Glomerular visceral epithelial cell (primary cell): ENCODE results near the gene KPNA5.
"Not testable (repeated sequence)": the region's sequence is repeated elsewhere in the genome, so short reads cannot be mapped to it uniquely, and the experiment has no call there.

Experiments
- DNase-seq: peaks from one replicate; pipeline ENCODE4 v3.0.0-alpha.2; 2016; ENCODE audit errors: extremely low spot score

The KPNA5 gene

DNA sequence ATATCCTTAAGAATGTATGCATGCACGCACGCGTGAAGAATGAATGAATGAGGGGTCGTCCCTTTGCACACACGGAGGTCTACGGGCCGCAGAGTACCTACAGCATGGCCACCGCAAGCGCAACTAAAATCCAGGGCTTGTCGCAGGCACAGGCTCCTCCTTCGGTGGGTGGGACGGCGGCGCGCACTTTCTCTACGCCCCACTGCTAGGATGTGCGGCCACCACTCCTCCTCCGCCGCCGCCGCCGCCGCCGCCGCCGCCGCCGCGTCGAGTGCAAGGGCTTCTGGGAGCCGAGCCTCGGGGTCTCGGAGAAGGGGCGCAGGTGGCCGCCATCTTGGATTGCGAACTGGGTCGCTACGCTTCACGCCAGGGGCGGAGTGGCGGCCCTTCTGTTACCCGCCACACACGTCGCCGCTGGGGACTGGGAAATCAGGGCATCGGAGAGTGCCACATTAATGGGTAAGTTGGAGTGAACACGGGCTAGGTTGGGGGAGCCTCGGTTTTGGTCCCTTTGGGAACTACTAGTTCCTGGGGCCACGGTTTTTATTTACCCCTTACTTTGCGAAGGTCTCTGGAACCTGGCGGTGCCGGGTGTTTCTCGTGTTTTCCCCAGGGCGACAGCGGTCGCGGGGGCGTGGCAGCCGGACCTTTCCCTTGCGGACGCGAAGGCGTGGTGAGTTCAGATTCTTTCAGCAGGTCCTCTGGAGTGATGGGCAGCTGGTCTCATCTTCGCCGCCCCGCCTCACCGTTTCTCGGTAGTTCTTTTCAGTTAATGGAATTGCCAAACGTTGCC is at the start of gene KPNA5:
KPNA5 (plus strand) TSS at position 332 of the 793 bp plus-strand sequence; CDS start at position 456, 124 bp downstream.
- DNase-seq, result peak; percentile 96

DNA sequence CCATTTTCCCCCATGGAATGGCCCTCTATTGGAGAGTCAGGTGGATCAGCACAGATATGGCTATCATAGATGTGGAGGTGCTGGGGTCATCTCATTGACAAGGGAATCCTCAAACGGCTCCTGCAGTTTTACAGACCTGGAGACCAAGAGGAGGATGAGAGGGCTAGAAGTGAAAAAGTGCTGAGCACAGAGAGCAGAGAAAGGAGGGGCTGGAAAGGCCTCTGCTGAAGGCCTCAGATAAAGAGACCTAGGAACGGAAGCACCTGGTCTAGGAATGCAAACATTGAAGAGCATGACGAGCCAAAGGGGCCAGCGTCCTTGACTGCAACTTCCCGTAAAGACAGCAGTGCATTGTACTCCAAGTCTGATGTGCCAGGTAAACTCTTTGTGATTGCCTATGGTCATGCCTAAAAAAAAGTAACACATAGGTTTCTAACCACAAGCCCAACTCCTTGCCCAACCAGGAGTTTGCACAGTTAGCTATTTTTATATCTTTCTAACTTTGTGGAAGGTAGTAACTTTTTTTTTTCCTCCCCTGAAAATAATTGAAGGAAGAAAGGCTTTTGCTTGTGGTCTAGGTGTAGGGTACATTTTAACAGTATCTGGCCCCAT is 49.5 kb upstream of the KPNA5 start:
- DNase-seq, result no peak

DNA sequence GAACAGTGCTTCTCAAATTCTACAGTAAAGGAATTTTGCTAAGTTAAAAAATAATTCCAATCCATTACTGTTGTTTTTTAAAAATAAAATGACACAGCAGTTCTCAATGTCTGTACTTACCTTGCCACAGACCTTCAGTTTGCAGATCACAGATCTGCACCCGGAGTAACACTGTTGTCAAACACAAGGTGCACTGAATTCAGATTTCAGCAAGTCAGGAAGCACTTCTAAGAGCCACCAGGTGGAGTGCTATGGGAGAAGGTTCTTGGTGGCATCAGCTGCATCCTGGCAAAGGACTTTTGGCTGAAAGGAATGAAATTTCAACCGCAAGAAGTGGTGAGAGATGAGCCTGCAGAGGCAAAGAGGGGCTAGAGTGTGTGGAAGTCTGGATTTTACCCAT is 47.3 kb upstream of the KPNA5 start:
- DNase-seq, result no peak

DNA sequence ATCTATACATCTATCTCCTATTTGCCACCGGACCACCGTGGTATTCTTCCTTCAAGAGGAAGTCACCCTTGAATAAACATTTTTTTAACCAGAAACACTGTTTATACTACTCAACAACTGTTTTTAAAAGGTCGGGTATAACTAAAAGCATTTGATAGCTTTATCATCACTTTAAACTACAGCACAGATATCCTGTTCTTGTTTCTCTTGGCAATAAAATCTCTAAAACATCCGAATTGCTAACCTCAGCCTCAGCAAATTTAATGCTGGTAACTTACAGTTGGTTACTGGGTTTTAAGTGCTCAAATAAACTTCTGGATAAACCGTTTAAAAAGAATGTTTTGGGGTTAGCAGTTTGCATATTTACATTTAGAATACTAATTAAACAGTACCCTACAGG is 32.9 kb upstream of the KPNA5 start:
- DNase-seq, result no peak

DNA sequence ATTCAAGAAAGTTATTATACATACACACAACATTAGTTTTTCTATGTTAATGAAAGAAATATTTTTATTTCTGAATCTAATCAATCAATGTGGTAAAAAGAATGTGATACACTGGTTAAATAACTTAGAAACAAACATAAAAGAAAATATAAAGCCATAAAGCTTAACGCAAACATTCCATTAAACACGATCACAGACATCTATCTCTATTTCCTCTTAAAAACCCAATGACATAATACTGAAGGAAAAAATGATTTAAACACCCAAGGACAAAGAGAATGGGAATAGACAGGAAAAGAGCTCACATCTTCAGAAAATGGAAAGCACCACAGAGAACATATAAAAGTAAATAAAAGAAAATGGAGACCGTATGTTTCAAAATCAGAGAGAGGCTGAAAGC is 31.9 kb upstream of the KPNA5 start:
- no peak for DNase-seq

DNA sequence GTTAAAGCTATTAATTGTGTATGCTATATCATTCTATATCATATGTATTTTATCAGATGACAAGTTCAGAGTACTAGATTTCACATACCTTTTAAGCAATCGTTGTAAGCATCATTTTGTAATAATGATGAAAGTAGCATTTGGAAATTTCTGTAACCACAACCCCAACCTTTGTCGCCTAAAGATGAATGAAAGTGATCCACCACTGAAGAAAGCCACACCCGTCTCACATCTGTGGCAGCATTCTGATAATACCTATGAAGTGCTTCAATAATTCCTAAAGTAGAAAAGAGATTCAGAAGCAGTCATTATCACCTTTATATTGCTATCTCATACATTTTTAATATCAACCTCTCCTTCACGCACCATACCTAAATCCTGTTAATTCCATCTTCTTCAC is 29.1 kb upstream of the KPNA5 start:
- DNase-seq, result no peak

DNA sequence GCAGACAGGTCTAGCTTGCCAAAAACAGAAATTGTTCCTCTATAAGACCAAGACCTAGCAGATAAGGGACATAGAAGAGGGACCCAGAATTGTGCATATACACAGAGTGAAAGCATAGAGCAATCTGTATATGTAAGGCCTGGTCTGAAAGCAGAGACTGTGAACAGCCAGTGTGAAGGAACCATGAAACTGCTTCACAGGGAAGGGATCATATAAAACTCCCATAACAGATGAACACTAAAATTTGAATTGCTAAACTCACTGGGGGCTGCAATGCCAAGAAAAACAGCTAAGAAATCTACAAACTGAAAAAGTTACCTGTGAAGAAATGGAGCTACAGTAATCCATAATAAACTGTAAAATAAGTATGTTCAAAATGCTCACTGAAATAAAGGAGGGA is 19.4 kb upstream of the KPNA5 start:
- DNase-seq, result no peak

DNA sequence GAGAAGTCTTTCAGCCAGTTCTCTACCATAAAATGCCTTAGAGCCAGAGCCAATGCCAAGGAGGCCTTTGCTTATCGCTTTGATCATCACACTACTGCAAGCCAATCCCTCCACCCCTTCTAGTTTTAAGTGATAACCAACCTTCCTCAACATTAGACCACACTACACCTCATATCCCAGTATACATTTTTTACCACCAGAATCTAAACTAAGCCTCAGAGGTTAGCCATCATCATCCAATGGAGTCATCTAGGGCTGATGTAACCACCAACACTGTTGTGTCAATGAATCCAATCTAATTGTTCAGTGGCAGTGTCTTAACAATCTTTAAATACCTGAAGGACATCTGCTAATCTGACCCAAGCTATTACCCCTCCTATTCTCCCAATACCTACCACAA is 18.8 kb upstream of the KPNA5 start:
- no peak for DNase-seq

DNA sequence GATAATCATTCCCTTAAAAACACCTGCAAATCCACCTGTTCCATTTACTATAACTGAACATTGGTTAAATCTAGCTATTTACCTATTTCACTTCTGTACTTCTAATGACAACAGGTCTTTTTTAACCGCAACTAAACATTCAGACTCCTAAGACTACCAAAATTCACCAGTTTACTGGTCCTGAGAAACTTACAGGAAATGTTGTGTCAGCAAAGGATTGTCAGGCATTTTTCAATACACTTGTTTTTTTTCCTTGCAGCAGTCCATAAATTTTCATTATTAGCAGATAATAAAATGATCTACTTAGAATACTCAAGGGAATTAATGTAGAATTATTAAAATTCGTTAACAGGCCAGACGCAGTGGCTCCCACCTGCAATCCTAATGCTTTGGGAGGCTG is 17.7 kb upstream of the KPNA5 start:
- no peak for DNase-seq

DNA sequence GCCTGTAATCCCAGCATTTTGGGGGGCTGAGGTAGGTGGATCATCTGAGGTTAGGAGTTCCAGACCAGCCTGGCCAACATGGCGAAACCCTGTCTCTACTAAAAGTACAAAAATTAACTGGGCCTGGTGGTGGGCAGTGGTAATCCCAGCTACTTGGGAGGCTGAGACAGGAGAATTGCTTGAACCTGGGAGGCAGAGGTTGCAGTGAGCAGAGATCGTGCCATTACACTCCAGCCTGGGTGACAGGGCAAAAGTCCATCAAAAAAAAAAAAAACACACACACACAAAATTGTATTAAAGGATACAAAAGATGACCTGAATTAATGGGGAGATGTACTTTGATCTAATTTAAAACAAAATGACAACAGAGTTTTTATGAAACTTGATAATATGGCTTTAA is 16.8 kb upstream of the KPNA5 start:
- DNase-seq, result not testable (repeated sequence)

DNA sequence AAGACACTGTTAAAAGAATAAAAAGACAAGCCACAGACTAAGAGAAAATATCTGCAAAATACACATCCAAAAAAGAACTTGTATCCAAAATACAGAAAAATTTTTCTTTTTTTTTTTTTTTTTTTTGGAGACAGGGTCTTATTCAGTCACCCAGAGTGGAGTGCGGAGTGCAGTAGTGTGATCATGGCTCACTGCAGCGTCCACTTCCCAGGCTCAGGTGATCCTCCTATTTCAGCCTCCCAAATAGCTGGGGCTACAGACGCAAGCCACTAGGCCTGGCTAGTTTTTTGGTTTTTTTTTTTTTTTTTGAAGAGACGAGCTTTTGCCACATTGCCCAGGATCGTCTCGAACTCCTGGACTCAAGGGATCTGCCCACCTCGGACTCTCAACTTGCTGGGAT is 15.5 kb upstream of the KPNA5 start:
- no peak for DNase-seq

DNA sequence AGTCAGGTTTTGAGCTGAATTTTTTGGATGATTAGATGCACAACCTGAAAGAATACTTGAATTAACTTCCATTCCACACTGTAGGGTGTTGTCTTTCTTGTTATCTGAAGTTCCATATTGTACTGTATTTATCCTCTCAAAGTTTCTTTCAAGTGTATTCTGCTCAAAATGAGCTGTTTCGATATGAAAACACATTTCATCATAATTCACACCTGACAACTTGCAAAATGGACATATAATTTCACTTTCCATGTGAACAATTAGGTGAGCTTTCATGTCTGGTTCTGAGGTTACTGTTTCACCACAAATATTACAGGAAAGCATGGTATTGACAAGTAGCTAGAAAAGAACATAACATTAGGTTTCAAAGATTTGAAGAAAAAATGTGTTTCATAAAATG is 14.1 kb upstream of the KPNA5 start:
- DNase-seq, result no peak

DNA sequence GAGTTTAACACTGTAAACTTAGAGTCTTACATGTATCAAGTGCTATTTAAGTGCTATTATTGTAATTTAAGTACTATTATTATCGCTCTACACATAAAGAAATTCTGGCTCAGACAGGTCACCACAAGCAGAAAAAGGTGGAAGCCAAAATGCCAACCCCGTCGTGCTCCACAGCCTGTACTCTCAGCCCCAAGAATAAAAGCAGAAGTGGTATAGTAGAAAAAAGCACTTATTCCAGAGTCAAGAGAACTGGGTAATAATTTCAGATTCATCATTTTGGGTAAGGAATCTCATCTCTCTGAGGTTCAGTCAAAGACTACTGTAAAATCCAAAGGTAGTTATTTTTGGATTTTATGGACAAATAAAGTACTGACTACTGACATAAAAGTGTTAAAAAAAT is 13.4 kb upstream of the KPNA5 start:
- DNase-seq, result peak; percentile 2

DNA sequence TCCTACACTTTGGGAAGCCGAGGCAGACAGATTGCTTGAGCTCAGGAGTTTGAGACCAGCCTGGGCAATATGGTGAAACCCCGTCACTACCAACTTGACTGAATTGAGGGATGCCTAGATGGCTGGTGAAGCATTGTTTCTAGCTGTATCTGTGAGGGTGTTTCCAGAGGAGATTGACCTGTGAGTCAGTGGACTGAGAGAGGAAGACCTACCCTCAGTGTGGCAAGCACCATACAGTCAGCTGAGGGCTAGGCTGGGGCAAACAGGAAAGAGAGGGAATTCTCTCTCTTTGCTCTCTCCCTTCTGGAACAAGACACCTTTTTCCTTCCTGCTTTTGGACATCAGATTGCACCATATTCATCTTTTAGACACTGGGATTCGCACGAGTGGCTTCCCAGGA is 8.7 kb upstream of the KPNA5 start:
- DNase-seq, result no peak

DNA sequence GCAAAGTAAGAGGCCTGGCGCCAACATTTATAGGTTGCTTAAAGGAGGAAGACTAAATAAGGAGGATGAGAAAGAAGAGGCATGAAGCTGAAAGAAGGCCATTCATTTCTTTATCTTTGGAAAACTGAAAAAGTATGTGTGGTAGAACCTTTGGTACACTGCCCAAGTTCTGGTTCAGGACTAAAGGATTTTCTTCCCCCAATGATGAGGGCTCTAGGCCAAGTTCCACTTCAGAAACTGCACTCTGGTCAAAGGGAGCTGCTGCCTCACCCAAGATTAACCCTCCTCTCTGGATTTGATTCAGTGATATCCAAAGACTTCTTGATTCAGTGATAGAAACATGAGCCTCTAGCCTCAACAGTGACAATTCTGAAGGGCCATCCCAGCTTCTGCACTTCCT is 5.0 kb upstream of the KPNA5 start:
- DNase-seq, result no peak

DNA sequence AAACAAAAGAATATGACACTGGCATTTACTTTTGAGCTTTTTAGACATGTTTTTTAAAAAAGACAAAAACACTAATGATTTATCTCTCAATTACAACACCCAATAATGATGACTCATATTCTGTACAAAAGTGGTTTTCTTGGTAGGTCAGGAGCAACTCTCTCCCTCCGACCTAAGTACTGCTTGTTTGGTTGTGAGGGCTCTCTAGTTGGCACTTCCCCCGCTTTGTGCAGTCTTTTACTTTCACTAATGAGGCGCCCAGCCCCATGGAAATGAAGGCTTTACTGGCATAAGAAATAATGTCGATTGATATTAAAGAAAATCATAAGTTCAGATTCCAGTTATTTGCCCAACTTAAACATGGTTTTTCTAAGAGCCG is 1.3 kb downstream of the KPNA5 start:
- peak; percentile 42 for DNase-seq

DNA sequence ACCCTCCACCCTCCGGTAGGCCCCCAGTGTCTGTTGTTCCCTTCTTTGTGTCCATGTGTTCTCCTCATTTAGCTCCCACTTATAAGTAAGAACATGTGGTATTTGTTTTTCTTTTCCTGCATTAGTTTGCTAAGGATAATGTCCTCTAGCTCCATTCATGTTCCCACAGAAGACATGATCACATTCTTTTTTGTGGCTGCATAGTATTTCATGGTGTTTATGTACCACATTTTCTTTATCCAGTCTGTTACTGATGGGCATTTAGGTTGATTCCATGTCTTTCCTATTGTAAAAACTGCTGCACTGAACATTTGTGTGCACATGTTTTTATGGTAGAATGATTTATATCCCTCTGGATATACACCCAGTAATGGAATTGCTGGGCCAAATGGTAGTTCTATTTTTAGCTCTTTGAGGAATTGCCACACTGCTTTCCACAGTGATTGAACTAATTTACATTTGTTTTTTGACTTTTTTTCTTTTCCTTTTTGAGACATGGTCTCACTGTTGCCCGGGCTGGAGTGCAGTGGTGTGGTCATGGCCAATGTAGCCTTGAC is 4.5 kb downstream of the KPNA5 start:
- no peak for DNase-seq

DNA sequence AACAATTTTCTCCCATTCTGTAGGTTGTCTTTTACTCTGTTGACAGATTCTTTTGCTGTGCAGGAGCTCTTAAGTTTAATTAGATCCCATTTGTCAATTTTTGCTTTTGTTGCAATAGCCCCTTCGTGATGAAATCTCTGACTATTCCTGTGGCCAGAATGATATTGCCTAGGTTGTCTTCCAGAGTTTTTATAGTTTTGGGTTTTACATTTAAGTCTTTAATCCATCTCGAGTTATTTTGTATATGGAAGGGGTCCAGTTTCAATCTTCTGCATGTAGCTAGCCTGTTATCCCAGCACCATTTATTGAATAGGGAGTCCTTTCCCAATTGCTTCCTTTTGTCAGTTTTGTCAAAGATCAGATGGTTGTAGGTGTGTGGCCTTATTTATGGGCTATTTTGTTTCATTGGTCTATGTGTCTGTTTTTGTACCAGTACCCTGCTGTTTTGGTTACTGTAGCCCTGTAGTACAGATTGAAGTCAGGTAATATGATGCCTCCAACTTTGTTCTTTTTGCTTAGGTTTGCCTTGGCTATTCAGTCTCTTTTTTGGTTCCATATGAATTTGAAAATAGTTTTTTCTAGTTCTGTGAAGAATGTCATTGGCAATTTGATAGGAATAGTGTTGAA is 5.6 kb downstream of the KPNA5 start:
- not testable (repeated sequence) for DNase-seq

DNA sequence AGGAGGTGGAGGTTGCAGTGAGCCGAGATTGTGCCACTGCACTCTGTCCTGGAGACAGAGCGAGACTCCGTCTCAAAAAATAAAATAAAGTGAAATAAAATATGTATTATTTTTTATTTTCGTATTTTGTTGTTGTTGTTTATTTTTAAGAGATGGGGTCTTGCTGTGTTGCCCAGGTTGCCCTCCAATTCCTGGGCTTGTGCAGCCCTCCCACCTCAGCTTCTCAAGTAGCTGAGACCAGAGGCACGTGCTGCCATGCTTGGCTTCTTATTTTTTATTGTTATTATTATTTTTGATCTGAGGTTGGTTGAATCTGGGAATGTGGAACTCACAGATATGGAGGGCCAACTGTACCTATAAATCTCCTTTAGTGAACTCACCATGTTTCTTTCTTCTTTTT is 10.1 kb downstream of the KPNA5 start:
- no peak for DNase-seq

DNA sequence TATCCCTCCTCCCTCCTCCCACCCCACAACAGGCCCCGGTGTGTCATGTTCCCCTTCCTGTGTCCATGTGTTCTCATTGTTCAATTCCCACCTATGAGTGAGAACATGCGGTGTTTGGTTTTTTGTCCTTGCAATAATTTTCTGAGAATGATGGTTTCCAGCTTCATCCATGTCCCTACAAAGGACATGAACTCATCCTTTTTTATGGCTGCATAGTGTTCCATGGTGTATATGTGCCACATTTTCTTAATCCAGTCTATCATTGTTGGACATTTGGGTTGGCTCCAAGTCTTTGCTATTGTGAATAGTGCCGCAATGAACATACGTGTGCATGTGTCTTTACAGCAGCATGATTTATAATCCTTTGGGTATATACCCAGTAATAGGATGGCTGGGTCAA is 11.9 kb downstream of the KPNA5 start:
- DNase-seq, result not testable (repeated sequence)

DNA sequence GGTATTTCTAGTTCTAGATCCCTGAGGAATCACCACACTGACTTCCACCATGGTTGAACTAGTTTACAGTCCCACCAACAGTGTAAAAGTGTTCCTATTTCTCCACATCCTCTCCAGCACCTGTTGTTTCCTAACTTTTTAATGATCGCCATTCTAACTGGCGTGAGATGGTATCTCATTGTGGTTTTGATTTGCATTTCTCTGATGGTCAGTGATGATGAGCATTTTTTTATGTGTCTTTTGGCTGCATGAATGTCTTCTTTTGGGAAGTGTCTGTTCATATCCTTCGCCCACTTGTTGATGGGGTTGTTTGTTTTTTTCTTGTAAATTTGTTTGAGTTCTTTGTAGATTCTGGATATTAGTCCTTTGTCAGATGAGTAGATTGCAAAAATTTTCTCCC is 12.3 kb downstream of the KPNA5 start:
- DNase-seq, result not testable (repeated sequence)

DNA sequence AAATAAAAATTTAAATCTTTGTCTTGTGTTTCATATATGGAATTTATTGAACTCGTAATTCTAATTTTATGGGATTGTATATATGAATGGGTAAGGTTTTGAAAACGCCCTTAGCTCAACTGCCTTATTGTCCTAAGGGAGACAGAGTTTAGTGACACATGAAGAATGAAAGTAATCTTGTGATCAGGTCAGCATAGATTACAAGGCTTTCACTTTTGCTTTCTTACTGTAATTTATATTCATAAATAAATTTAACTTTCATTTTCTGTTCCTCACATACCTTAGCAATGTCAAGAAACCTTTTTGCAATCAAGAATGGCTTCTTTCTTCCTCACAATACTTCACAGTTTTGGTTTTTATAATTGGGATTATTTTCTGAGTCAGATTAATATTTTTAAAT is 14.4 kb downstream of the KPNA5 start:
- DNase-seq, result no peak

DNA sequence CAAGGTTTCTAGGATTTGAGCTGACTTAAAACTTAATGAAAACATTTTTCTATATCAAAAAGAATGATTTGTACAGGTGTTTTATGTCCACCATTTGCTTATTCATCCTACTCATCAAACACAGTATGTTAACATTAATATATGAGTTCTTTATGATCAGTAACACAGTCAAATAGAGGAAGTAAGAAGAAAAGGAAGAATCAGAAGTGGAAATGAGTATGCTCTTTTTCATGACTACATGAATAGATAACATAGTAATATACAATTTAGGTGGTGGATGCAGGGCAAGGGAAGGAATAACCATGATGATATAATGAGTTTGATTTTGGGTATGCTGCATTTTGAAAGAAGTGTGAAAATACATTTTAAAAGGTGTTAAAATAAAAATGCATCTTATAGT is 16.5 kb downstream of the KPNA5 start:
- no peak for DNase-seq
